NCI-H2171 (cell line): ENCODE data around the gene PRR36.

Source experiments
- DNase-seq: peaks from one replicate; lab custom pipeline; 2025; lab: John Stamatoyannopoulos, UW

The PRR36 gene

GRCh38 chr19:7871437-7872305 lies 2.5 kb downstream of the PRR36 start:
- peak; percentile 54 for DNase-seq

GRCh38 chr19:7870571-7871436 lies 3.4 kb downstream of the PRR36 start:
- peak; percentile 26 for DNase-seq

- no peak for DNase-seq
Measured at GRCh38 chr19:7869910-7870511, 4.2 kb downstream of the PRR36 start.

GRCh38 chr19:7869453-7869909 lies 4.7 kb downstream of the PRR36 start:
- DNase-seq: no peak

- DNase-seq: no peak
Measured at GRCh38 chr19:7868671-7869452, 5.3 kb downstream of the PRR36 start.

GRCh38 chr19:7868326-7868670 lies 5.9 kb downstream of the PRR36 start:
- DNase-seq: no peak

- DNase-seq: no peak
Measured at GRCh38 chr19:7867092-7867844, 6.9 kb downstream of the PRR36 start.

GRCh38 chr19:7866399-7867091 lies 7.6 kb downstream of the PRR36 start:
- DNase-seq: no peak

GRCh38 chr19:7865262-7865911 lies 8.8 kb downstream of the PRR36 start:
- DNase-seq: no peak

GRCh38 chr19:7864690-7865074 lies 9.5 kb downstream of the PRR36 start:
- no peak for DNase-seq

- DNase-seq: no peak
Measured at GRCh38 chr19:7863971-7864689, 10.1 kb downstream of the PRR36 start.

GRCh38 chr19:7863157-7863970 lies 10.8 kb downstream of the PRR36 start:
- DNase-seq: no peak

GRCh38 chr19:7862413-7862951 lies 11.7 kb downstream of the PRR36 start:
- no peak for DNase-seq

- DNase-seq: no peak
Measured at GRCh38 chr19:7861619-7862412, 12.4 kb downstream of the PRR36 start.

- DNase-seq: no peak
Measured at GRCh38 chr19:7860714-7861618, 13.2 kb downstream of the PRR36 start.
